Transverse colon (tissue), 4 donors: ENCODE data around the gene KRTAP1-3. TPM values are rescaled to one million over a fixed set of nuclear protein-coding genes. Genes with fewer than 3 reads are reported as not detected.
"Not testable (repeated sequence)": the region's sequence is repeated elsewhere in the genome, so short reads cannot be mapped to it uniquely, and the experiment has no call there.

Experiments used
- DNase-seq: peaks from one replicate; pipeline ENCODE4 v3.0.0-alpha.2; 2019
- H3K27ac ChIP-seq, 4 donors: fragments of 200-600 bp; sonication (generic); 2 replicates each; pipeline ENCODE4 v1.5.1; 2016 to 2018; ENCODE audit warnings: inconsistent platforms in 4 of 4
- H3K27me3 ChIP-seq: fragments of 200-600 bp; sonication (generic); 2 replicates; pipeline ENCODE4 v1.5.1; 2017; ENCODE audit warnings: inconsistent platforms
- H3K36me3 ChIP-seq, 4 donors: fragments of 200-600 bp; sonication (generic); 2 replicates each; pipeline ENCODE4 v1.5.1; 2017 to 2019; ENCODE audit warnings: inconsistent platforms in 4 of 4
- H3K4me1 ChIP-seq, 4 donors: fragments of 200-600 bp; sonication (generic); 2 replicates each; pipeline ENCODE4 v1.5.1; 2017 to 2020; ENCODE audit warnings: inconsistent platforms in 4 of 4
- H3K4me3 ChIP-seq, 4 donors: fragments of 200-600 bp; sonication (generic); 1 replicate in 1 of 4; 2 replicates in 3 of 4; pipeline versions ENCODE4 v1.5.1 to v1.6.1; 2017 to 2019; ENCODE audit warnings: inconsistent platforms in 4 of 4
- H3K9me3 ChIP-seq, 2 donors: fragments of 200-600 bp; sonication (generic); 2 replicates each; pipeline ENCODE4 v1.5.1; 2017 to 2019; ENCODE audit warnings: inconsistent platforms in 2 of 2
- EP300 ChIP-seq: sonication (generic); formaldehyde crosslinking; IDR thresholded peaks from one replicate; pipeline ENCODE4 v1.6.1; 2017; ENCODE audit warnings: antibody characterized with exemption, low read depth
- POLR2A ChIP-seq: fragments of 450-650 bp; IDR thresholded peaks from one replicate; pipeline ENCODE4 v1.6.1; 2016; ENCODE audit warnings: antibody characterized with exemption, mild to moderate bottlenecking, moderate library complexity
- POLR2AphosphoS5 ChIP-seq, 3 donors: sonication (generic); formaldehyde crosslinking; IDR thresholded peaks; one replicate each; pipeline ENCODE4 v1.6.1; 2016; ENCODE audit warnings: antibody characterized with exemption in 3 of 3
- WGBS, 2 donors: methylation state at CpG; one replicate each; pipeline ENCODE4 v1.1.5; 2018; ENCODE audit warnings: low coverage in 1 of 2; 5-methylcytosine and 5-hydroxymethylcytosine counted together
- in situ Hi-C, 4 donors: fragments of 200-750 bp; cut with MboI; loops; one replicate each; pipeline versions ENCODE4 v1.15.0 to v1.15.1; 2017; ENCODE audit warnings: low sequenced_read_pairs in 3 of 4, low pct_ligation_motif_present in 1 of 4, low pct_unique_long_range_greater_than_20kb in 1 of 4
- intact Hi-C: fragments of 100-400 bp; cut with DNase I; formaldehyde crosslinking; loops from one replicate; pipeline ENCODE4 v1.15.1; 2023; ENCODE audit warnings: low total_unique reads
- total RNA-seq, 4 donors: library from RNA; depleted of rRNA; stranded (reverse); fragments of >200 nt; gene quantifications; one replicate each; pipeline ENCODE4 v1.1.0, GENCODE V29; 2016
- TF ChIP-seq, protein P1 (sequence below), 5 experiments: fragments of 200-600 bp in 3 of 5; fragments of 450-650 bp in 2 of 5; sonication (generic) in 3 of 5; IDR thresholded peaks; 1 replicate in 2 of 5; 2 replicates in 3 of 5; pipeline ENCODE4 v1.5.1; 2016 to 2017; ENCODE audit warnings: antibody characterized with exemption in 5 of 5, inconsistent platforms in 3 of 5, mild to moderate bottlenecking in 2 of 5, moderate library complexity in 1 of 5

The KRTAP1-3 gene
- total RNA-seq, 4 donors from 2014 or later = not detected

DNA sequence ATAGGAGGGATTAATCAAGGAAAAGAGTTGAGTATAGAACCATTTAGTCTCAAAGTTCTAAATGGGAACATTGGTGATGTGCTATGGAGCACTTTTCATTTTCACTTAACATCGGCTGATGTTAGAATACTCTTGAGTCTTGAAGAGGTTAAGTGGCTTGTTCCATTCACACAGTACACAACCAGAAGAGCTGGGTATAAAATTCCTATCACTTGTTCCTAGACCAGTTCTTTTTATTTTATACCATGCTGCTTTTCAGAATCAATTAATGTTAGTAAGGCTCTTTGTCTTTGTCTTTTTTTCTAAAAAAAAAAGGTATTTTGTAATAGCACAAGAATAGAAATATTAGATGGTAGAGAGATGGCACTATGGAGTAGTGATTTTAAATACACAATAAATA is 8.3 kb upstream of the KRTAP1-3 start:
- in situ Hi-C loops (no loop called here), intact Hi-C loops (no loop called here)
- TF ChIP-seq, protein P1, sequence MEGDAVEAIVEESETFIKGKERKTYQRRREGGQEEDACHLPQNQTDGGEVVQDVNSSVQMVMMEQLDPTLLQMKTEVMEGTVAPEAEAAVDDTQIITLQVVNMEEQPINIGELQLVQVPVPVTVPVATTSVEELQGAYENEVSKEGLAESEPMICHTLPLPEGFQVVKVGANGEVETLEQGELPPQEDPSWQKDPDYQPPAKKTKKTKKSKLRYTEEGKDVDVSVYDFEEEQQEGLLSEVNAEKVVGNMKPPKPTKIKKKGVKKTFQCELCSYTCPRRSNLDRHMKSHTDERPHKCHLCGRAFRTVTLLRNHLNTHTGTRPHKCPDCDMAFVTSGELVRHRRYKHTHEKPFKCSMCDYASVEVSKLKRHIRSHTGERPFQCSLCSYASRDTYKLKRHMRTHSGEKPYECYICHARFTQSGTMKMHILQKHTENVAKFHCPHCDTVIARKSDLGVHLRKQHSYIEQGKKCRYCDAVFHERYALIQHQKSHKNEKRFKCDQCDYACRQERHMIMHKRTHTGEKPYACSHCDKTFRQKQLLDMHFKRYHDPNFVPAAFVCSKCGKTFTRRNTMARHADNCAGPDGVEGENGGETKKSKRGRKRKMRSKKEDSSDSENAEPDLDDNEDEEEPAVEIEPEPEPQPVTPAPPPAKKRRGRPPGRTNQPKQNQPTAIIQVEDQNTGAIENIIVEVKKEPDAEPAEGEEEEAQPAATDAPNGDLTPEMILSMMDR (IDR thresholded peaks at IDR 0.05) = no peak
- TF ChIP-seq POLR2AphosphoS5 (IDR thresholded peaks at IDR 0.05) = no peak
- TF ChIP-seq EP300 = no peak
- no peak for TF ChIP-seq POLR2A
- no peaks in the 10 kb centered on the region for H3K4me1 ChIP-seq
- H3K27me3 ChIP-seq = peaks cover 18% of the 10 kb centered on the region
- H3K4me3 ChIP-seq = no peak overlapping the region
- no peak for DNase-seq
- H3K27ac ChIP-seq = no peak overlapping the region
- 75 to 100% methylated on average over 1 of the region's 1 CpG for WGBS, 2 donors
- H3K9me3 ChIP-seq = peaks cover 0 to 3% of the 10 kb centered on the region in 2 donors
- H3K36me3 ChIP-seq = no peaks in the 10 kb centered on the region

DNA sequence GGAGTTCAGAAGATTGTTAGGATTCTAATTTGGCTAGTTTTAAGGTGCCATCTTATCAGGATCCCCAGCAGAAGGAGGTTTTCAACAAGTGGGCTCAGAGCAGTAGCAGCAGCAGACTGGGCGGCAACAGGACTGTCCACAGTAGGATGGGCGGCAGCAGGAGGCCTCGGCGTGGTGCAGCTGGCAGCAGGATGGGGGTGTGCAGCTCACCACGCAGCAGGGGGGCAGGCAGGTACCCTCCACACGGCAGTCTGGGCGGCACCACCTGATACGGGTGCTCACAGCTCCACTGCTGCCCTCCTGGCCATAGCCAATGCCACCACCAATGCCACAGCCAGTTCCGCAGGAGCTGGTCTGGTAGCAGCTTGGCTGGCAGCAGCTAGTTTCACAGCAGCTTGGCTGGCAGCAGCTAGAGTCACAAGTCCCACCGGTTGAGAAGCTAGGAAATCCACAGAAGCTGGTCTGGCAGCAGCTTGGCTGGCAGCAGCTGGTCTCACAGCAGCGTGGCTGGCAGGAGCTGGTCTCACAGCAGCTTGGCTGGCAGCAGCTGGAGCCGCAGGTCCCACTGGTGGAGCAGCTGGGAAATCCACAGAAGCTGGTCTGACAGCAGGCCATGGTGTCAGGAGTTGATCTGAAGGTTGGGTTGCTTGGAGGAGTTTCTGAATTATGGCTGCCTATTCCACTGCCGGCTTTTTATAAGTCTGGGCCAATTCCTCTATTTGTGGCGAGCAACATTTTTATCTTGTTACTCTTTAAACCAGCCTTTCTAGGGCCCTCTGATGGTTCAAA is 6.3 kb upstream of the KRTAP1-3 start, which contains the start of gene KRTAP1-1:
KRTAP1-1 (minus strand) TSS at position 668 of the 789 bp plus-strand sequence; CDS start at position 615, 53 bp downstream.
- H3K4me3 ChIP-seq, H3K9me3 ChIP-seq, H3K4me1 ChIP-seq, H3K27ac ChIP-seq, intact Hi-C loops, DNase-seq, H3K36me3 ChIP-seq, in situ Hi-C loops: not testable (repeated sequence)
- H3K27me3 ChIP-seq = peaks cover 11% of the 10 kb centered on the region
- 33 to 75% methylated on average over 1 to 14 of the region's 14 CpGs for WGBS, 2 donors

DNA sequence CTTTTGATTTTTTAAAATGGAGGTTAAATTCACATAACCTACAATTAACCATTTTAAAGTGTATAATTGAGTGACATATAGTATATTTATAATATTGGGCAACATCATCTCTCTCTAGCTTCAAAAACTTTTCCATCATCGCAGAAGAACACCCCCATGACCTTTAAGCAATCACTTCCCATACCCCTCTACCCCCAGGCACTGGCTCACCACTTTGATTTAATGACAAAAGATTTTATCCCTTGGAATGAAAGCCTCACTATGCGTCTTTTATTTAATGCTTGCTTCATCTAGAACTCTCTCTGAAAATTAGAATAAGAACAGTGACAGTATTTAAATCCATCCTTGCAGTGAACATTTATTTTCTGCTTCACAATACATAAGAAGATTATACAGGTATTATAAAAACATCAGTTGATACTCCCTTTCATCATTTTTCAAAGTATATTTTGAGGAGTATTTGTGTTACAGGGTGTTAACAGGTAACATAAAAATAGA is 3.2 kb upstream of the KRTAP1-3 start:
- DNase-seq = no peak

DNA sequence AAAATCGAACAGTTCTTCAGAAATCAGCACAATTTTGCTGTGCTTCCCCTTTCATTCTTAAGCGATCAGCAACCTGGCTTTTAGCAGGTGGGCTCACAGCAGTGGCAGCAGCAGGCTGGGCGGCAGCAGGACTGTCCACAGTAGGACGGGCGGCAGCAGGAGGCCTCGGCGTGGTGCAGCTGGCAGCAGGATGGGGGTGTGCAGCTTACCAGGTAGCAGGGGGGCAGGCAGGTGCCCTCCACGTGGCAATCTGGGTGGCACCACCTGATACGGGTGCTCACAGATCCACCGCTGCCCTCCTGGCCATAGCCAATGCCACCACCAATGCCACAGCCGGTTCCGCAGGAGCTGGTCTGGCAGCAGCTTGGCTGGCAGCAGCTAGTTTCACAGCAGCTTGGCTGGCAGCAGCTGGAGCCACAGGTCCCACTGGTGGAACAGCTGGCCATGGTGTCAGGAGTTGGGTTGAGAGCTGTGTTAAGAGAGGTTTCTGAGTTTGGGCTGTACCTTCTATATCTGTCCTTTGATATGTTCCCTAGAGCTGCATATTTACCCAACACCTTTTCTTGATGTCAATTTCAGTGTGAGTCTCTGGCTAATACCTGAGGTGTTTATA is 4.9 kb downstream of the KRTAP1-3 start, which contains the start of gene KRTAP1-4:
KRTAP1-4 (minus strand) TSS at position 563 of the 613 bp plus-strand sequence; CDS start at position 446, 117 bp downstream.
- WGBS, 2 donors = 77 to 100% methylated on average over 1 to 7 of the region's 12 CpGs
- intact Hi-C loops = no loop called here
- in situ Hi-C loops = no loop called here

More for the DNA sequence above, 3.2 kb upstream of the KRTAP1-3 start:
- 83% methylated on average over 2 of the region's 2 CpGs for WGBS, 2 donors
- intact Hi-C loops (no loop called here), in situ Hi-C loops (no loop called here)
- Histone ChIP-seq H3K9me3 (no peaks in the 10 kb centered on the region), H3K27ac (no peak overlapping the region), H3K36me3 (no peaks in the 10 kb centered on the region), H3K4me1 (no peaks in the 10 kb centered on the region), H3K4me3 (no peak overlapping the region), H3K27me3 (peaks cover 6% of the 10 kb centered on the region)
- TF ChIP-seq POLR2AphosphoS5 (IDR thresholded peaks at IDR 0.05) = no peak
- TF ChIP-seq, protein P1 (IDR thresholded peaks at IDR 0.05) = no peak
- no peak for TF ChIP-seq POLR2A
- no peak for TF ChIP-seq EP300

More for the DNA sequence above, 4.9 kb downstream of the KRTAP1-3 start, which contains the start of gene KRTAP1-4:
- TF ChIP-seq POLR2A (no peak), POLR2AphosphoS5 (IDR thresholded peaks at IDR 0.05) (no peak), EP300 (no peak)
- TF ChIP-seq, protein P1 (IDR thresholded peaks at IDR 0.05) = no peak
- H3K4me1 ChIP-seq = no peaks in the 10 kb centered on the region
- no peaks in the 10 kb centered on the region for H3K36me3 ChIP-seq
- no peaks in the 10 kb centered on the region for H3K9me3 ChIP-seq
- no peak for DNase-seq
- no peak within 1 kb of the TSS for H3K27ac ChIP-seq
- H3K27me3 ChIP-seq = peaks cover 3% of the 10 kb centered on the region
- no peak within 1 kb of the TSS for H3K4me3 ChIP-seq
